Keratinocyte (primary cell): Measurements from ENCODE around the gene CCSER1. TPM values are rescaled to one million over a fixed set of nuclear protein-coding genes. Genes with fewer than 3 reads are reported as not detected.

ENCODE experiments used
- DNase-seq: peaks from one replicate; pipeline ENCODE4 v3.0.0-alpha.2; 2011; ENCODE audit warnings: low read depth, missing footprints, low spot score
- FAIRE-seq: peaks from 2 replicates; lab custom pipeline; 2011; peaks lifted over from hg19 to GRCh38; lab: Jason Lieb, UNC
- H2AFZ ChIP-seq: 2 replicates; pipeline ENCODE4 v1.6.0; 2012; ENCODE audit warnings: low read length, control low read depth, inconsistent platforms; ENCODE audit not compliant: control insufficient read depth
- H3K27ac ChIP-seq: 2 replicates; pipeline ENCODE4 v1.5.1; 2011; ENCODE audit warnings: low read length; ENCODE audit not compliant: control insufficient read depth, insufficient read depth
- H3K27me3 ChIP-seq: 3 replicates; pipeline ENCODE4 v1.6.0; 2011; ENCODE audit warnings: low read length; ENCODE audit not compliant: control insufficient read depth, insufficient read depth; ENCODE audit errors: extremely low read depth
- H3K36me3 ChIP-seq, 2 experiments: 2 replicates in 1 of 2; 3 replicates in 1 of 2; pipeline ENCODE4 v1.5.1; 2011; ENCODE audit warnings: low read length in 2 of 2, mild to moderate bottlenecking in 1 of 2; ENCODE audit not compliant: control insufficient read depth in 2 of 2, insufficient read depth in 2 of 2; ENCODE audit errors: extremely low read depth in 1 of 2
- H3K4me1 ChIP-seq: 3 replicates; pipeline ENCODE4 v1.5.1; 2011; ENCODE audit warnings: low read length; ENCODE audit not compliant: control insufficient read depth, insufficient read depth; ENCODE audit errors: extremely low read depth
- H3K4me2 ChIP-seq: 3 replicates; pipeline ENCODE4 v1.6.0; 2011; ENCODE audit warnings: low read depth, low read length; ENCODE audit not compliant: control insufficient read depth, insufficient read depth; ENCODE audit errors: extremely low read depth
- H3K4me3 ChIP-seq, 3 experiments: fragments of 200-600 bp in 1 of 3; sonication (generic) in 1 of 3; 2 replicates in 2 of 3; 3 replicates in 1 of 3; pipeline ENCODE4 v1.5.1; 2011 to 2016; ENCODE audit warnings: low read length in 3 of 3, mild to moderate bottlenecking in 3 of 3, control low read depth in 2 of 3, inconsistent platforms in 1 of 3, low read depth in 1 of 3, mixed read lengths in 1 of 3, mixed run types in 1 of 3, moderate library complexity in 1 of 3; ENCODE audit not compliant: control insufficient read depth in 2 of 3, insufficient read depth in 2 of 3; ENCODE audit errors: extremely low read depth in 1 of 3
- H3K79me2 ChIP-seq: 2 replicates; pipeline ENCODE4 v1.6.0; 2012; ENCODE audit warnings: low read length; ENCODE audit not compliant: control insufficient read depth, insufficient read depth
- H3K9ac ChIP-seq: 3 replicates; pipeline ENCODE4 v1.6.0; 2011; ENCODE audit warnings: low read length; ENCODE audit not compliant: control insufficient read depth, insufficient read depth; ENCODE audit errors: extremely low read depth
- H3K9me1 ChIP-seq: 3 replicates; pipeline ENCODE4 v1.6.0; 2011; ENCODE audit warnings: low read length; ENCODE audit not compliant: control insufficient read depth, insufficient read depth; ENCODE audit errors: extremely low read depth
- H3K9me3 ChIP-seq: 2 replicates; pipeline ENCODE4 v1.5.1; 2012; ENCODE audit warnings: low read depth, low read length; ENCODE audit not compliant: control insufficient read depth
- H4K20me1 ChIP-seq: 3 replicates; pipeline ENCODE4 v1.6.0; 2011; ENCODE audit warnings: low read length; ENCODE audit not compliant: control insufficient read depth, insufficient read depth; ENCODE audit errors: extremely low read depth
- CTCF ChIP-seq, 3 experiments: IDR thresholded peaks in 1 of 3; conservative IDR thresholded peaks in 1 of 3; optimal IDR thresholded peaks in 1 of 3; 2 replicates in 2 of 3; 3 replicates in 1 of 3; pipeline versions ENCODE3 to v1.5.1; 2011; ENCODE audit warnings: low read length in 3 of 3, mild to moderate bottlenecking in 3 of 3, moderate library complexity in 2 of 3, control low read depth in 1 of 3, inconsistent platforms in 1 of 3; ENCODE audit not compliant: insufficient read depth in 2 of 3; ENCODE audit errors: extremely low read depth in 1 of 3
- EZH2 ChIP-seq: IDR thresholded peaks from one replicate; pipeline ENCODE4 v1.6.1; 2012; ENCODE audit warnings: inconsistent platforms, mild to moderate bottlenecking, low read length, moderate library complexity
- dilution Hi-C: fragments of 300-500 bp; cut with MboI; formaldehyde crosslinking; loops from one replicate; pipeline ENCODE4 v1.7.0; 2020; ENCODE audit warnings: low sequenced_read_pairs; ENCODE audit not compliant: extremely low pct_ligation_motif_present
- polyA plus RNA-seq, 5 experiments: library from polyadenylated mRNA; depleted of rRNA in 3 of 5; stranded (reverse) in 3 of 5; stranded (forward) in 1 of 5; unstranded in 1 of 5; fragments of >200 nt; gene quantifications; 1 replicate in 1 of 5; 2 replicates in 3 of 5; 3 replicates in 1 of 5; pipeline versions ENCODE4 v1.2.1 to v1.2.3, GENCODE V29; 2011 to 2012; ENCODE audit warnings: missing spikeins in 2 of 5, low read depth in 1 of 5, low replicate concordance in 1 of 5

Gene CCSER1
- polyA plus RNA-seq, 1 donor (not counting 4 experiments of a cell fraction or from before 2014, with no cell fraction given) = 1.2 TPM

- Histone ChIP-seq H3K79me2 (no peaks in the 10 kb centered on the region), H3K9ac (no peak overlapping the region), H3K9me3 (no peaks in the 10 kb centered on the region), H3K36me3 (no peaks in the 10 kb centered on the region), H3K27me3 (no peaks in the 10 kb centered on the region), H3K4me3 (no peak overlapping the region), H2AFZ (no peak overlapping the region), H4K20me1 (no peaks in the 10 kb centered on the region), H3K27ac (no peak overlapping the region), H3K9me1 (no peaks in the 10 kb centered on the region), H3K4me2 (no peak overlapping the region), H3K4me1 (no peaks in the 10 kb centered on the region)
- no peak for DNase-seq
- dilution Hi-C loops = no loop called here
- TF ChIP-seq CTCF (optimal IDR thresholded peaks at IDR 0.05 in 1 of 3, IDR thresholded peaks at IDR 0.05 in 1 of 3, conservative IDR thresholded peaks at IDR 0.05 in 1 of 3; ENCODE audit: extremely low read depth in 1 of 3, insufficient read depth in 2 of 3, low read length in 3 of 3) (no peak), EZH2 (no peak)
- no peak for FAIRE-seq
Observed at GRCh38 chr4:91488946-91489345, 1361.8 kb downstream of the CCSER1 start.

GRCh38 chr4:91497892-91498291 lies 1370.7 kb downstream of the CCSER1 start:
- Histone ChIP-seq H3K4me2 (no peak overlapping the region), H3K4me3 (no peak overlapping the region), H3K9ac (no peak overlapping the region), H3K79me2 (no peaks in the 10 kb centered on the region), H3K9me3 (no peaks in the 10 kb centered on the region), H4K20me1 (no peaks in the 10 kb centered on the region), H3K4me1 (no peaks in the 10 kb centered on the region), H2AFZ (no peak overlapping the region), H3K9me1 (no peaks in the 10 kb centered on the region), H3K27me3 (no peaks in the 10 kb centered on the region), H3K36me3 (no peaks in the 10 kb centered on the region), H3K27ac (no peak overlapping the region)
- dilution Hi-C loops = no loop called here
- no peak for DNase-seq
- FAIRE-seq = no peak
- TF ChIP-seq EZH2 (no peak), CTCF (optimal IDR thresholded peaks at IDR 0.05 in 1 of 3, IDR thresholded peaks at IDR 0.05 in 1 of 3, conservative IDR thresholded peaks at IDR 0.05 in 1 of 3; ENCODE audit: extremely low read depth in 1 of 3, insufficient read depth in 2 of 3, low read length in 3 of 3) (no peak)
